ENCODE measurements around the gene AK5. TPM values are rescaled to one million over a fixed set of nuclear protein-coding genes. Genes with fewer than 3 reads are reported as not detected.
A peak's percentile ranks its signal among the peaks of the same experiment; 100 is the strongest.

Gene AK5
- total and polyA plus RNA-seq, 2 experiments from 2014 or later, result 8.8 to 12.2 TPM

- H3F3A ChIP-seq (replicated peaks; ENCODE audit: low read depth), result no peaks in the 10 kb centered on the region
- no peaks in the 10 kb centered on the region for H3K27me3 Mint-ChIP-seq (ENCODE audit: insufficient read depth, low read depth, poor library complexity)
- peak; percentile 21 for DNase-seq (ENCODE audit: low spot score)
- H4K20me1 ChIP-seq (replicated peaks; ENCODE audit: insufficient read depth), result no peaks in the 10 kb centered on the region
- H3K4me3 ChIP-seq, result no peak overlapping the region
- no peak overlapping the region for H3K4me3 Mint-ChIP-seq
- H3K4me1 ChIP-seq (ENCODE audit: insufficient read depth), result no peaks in the 10 kb centered on the region
- H3K4me1 Mint-ChIP-seq, result peaks cover 4% of the 10 kb centered on the region
- H3K27ac ChIP-seq (ENCODE audit: low read depth), result no peak overlapping the region
- no peaks in the 10 kb centered on the region for H3K79me2 ChIP-seq (replicated peaks; ENCODE audit: insufficient read depth)
- no peaks in the 10 kb centered on the region for H3K36me3 ChIP-seq (ENCODE audit: insufficient read depth)
- H2AFZ ChIP-seq, result no peak overlapping the region
- no peak for ATAC-seq
- H3K36me3 Mint-ChIP-seq (ENCODE audit: low read depth), result no peaks in the 10 kb centered on the region
- H3K27ac Mint-ChIP-seq, result no peak overlapping the region; the same call in 1 of the 2 replicates
- no peaks in the 10 kb centered on the region for H3K27me3 ChIP-seq (ENCODE audit: insufficient read depth)
- TF ChIP-seq EZH2phosphoT487 (IDR thresholded peaks at IDR 0.05; ENCODE audit: unreplicated experiment) (no peak), JUNB (IDR thresholded peaks at IDR 0.05; ENCODE audit: unreplicated experiment) (no peak), ZNF114 (CRISPR knock-in tag; IDR thresholded peaks at IDR 0.05) (no peak), ZNF331 (CRISPR knock-in tag; IDR thresholded peaks at IDR 0.05; ENCODE audit: low read depth) (no peak), EZH2 (IDR thresholded peaks at IDR 0.05; ENCODE audit: low read depth, unreplicated experiment) (no peak), POLR2AphosphoS5 (IDR thresholded peaks at IDR 0.05; ENCODE audit: low read depth) (no peak), REST (IDR thresholded peaks at IDR 0.05; ENCODE audit: unreplicated experiment) (no peak), CTCF (conservative IDR thresholded peaks at IDR 0.05; ENCODE audit: low read depth in 2 of 2) (no peak), NANOG (IDR thresholded peaks at IDR 0.05; ENCODE audit: borderline replicate concordance) (no peak), ETS1 (IDR thresholded peaks at IDR 0.05) (no peak), STAT1 (IDR thresholded peaks at IDR 0.05; ENCODE audit: unreplicated experiment) (no peak)
- TF ChIP-seq, protein P1, sequence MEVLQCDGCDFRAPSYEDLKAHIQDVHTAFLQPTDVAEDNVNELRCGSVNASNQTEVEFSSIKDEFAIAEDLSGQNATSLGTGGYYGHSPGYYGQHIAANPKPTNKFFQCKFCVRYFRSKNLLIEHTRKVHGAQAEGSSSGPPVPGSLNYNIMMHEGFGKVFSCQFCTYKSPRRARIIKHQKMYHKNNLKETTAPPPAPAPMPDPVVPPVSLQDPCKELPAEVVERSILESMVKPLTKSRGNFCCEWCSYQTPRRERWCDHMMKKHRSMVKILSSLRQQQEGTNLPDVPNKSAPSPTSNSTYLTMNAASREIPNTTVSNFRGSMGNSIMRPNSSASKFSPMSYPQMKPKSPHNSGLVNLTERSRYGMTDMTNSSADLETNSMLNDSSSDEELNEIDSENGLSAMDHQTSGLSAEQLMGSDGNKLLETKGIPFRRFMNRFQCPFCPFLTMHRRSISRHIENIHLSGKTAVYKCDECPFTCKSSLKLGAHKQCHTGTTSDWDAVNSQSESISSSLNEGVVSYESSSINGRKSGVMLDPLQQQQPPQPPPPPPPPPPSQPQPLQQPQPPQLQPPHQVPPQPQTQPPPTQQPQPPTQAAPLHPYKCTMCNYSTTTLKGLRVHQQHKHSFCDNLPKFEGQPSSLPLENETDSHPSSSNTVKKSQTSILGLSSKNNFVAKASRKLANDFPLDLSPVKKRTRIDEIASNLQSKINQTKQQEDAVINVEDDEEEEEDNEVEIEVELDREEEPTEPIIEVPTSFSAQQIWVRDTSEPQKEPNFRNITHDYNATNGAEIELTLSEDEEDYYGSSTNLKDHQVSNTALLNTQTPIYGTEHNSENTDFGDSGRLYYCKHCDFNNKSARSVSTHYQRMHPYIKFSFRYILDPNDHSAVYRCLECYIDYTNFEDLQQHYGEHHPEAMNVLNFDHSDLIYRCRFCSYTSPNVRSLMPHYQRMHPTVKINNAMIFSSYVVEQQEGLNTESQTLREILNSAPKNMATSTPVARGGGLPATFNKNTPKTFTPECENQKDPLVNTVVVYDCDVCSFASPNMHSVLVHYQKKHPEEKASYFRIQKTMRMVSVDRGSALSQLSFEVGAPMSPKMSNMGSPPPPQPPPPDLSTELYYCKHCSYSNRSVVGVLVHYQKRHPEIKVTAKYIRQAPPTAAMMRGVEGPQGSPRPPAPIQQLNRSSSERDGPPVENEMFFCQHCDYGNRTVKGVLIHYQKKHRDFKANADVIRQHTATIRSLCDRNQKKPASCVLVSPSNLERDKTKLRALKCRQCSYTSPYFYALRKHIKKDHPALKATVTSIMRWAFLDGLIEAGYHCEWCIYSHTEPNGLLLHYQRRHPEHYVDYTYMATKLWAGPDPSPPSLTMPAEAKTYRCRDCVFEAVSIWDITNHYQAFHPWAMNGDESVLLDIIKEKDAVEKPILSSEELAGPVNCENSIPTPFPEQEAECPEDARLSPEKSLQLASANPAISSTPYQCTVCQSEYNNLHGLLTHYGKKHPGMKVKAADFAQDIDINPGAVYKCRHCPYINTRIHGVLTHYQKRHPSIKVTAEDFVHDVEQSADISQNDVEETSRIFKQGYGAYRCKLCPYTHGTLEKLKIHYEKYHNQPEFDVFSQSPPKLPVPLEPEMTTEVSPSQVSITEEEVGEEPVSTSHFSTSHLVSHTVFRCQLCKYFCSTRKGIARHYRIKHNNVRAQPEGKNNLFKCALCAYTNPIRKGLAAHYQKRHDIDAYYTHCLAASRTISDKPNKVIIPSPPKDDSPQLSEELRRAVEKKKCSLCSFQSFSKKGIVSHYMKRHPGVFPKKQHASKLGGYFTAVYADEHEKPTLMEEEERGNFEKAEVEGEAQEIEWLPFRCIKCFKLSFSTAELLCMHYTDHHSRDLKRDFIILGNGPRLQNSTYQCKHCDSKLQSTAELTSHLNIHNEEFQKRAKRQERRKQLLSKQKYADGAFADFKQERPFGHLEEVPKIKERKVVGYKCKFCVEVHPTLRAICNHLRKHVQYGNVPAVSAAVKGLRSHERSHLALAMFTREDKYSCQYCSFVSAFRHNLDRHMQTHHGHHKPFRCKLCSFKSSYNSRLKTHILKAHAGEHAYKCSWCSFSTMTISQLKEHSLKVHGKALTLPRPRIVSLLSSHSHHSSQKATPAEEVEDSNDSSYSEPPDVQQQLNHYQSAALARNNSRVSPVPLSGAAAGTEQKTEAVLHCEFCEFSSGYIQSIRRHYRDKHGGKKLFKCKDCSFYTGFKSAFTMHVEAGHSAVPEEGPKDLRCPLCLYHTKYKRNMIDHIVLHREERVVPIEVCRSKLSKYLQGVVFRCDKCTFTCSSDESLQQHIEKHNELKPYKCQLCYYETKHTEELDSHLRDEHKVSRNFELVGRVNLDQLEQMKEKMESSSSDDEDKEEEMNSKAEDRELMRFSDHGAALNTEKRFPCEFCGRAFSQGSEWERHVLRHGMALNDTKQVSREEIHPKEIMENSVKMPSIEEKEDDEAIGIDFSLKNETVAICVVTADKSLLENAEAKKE (CRISPR knock-in tag; IDR thresholded peaks at IDR 0.05), result no peak
- H3K4me2 ChIP-seq, result no peak overlapping the region
- H3K9me2 ChIP-seq (ENCODE audit: insufficient read depth), result no peaks in the 10 kb centered on the region
- H3K9me3 Mint-ChIP-seq, result no peaks in the 10 kb centered on the region
These were observed 65.8 kb downstream of the AK5 start for GRCh38 chr1:77347646-77348045.

Measured in GM23338 (cell line).